Endothelial cell of umbilical vein (primary cell): ENCODE measurements around the gene IL6R.

Experiments
- CTCF ChIP-seq, 2 donors: IDR thresholded peaks; 1 replicate in 1 of 2; 2 replicates in 1 of 2; pipeline ENCODE4 v1.5.1; 2011; ENCODE audit warnings: low read length in 2 of 2, mild to moderate bottlenecking in 2 of 2, moderate library complexity in 2 of 2, control low read depth in 1 of 2, inconsistent platforms in 1 of 2, low read depth in 1 of 2; ENCODE audit not compliant: insufficient read depth in 1 of 2; ENCODE audit errors: extremely low read depth in 1 of 2
- EZH2 ChIP-seq: IDR thresholded peaks from 2 replicates; pipeline ENCODE4 v1.6.1; 2012; ENCODE audit warnings: borderline replicate concordance, low read depth, mild to moderate bottlenecking, moderate library complexity, low read length, inconsistent platforms; ENCODE audit not compliant: severe bottlenecking
- GATA2 ChIP-seq: IDR thresholded peaks from 2 replicates; pipeline ENCODE4 v1.7.0; 2011; ENCODE audit warnings: low read depth, mild to moderate bottlenecking, moderate library complexity, mixed read lengths, low read length; ENCODE audit not compliant: insufficient read length, insufficient read depth
- POLR2A ChIP-seq: IDR thresholded peaks from 2 replicates; pipeline ENCODE4 v1.6.1; 2012; ENCODE audit warnings: low read depth, mild to moderate bottlenecking, control low read depth, low read length
- POLR2AphosphoS5 ChIP-seq: IDR thresholded peaks from 2 replicates; pipeline ENCODE4 v1.6.1; 2012; ENCODE audit warnings: low read depth, mild to moderate bottlenecking, control low read depth, low read length, moderate library complexity; ENCODE audit not compliant: insufficient read depth

- TF ChIP-seq CTCF (IDR thresholded peaks at IDR 0.05; ENCODE audit: extremely low read depth in 1 of 2, insufficient read depth in 1 of 2, low read depth in 1 of 2, low read length in 2 of 2) (no peak), POLR2A (no peak), GATA2 (no peak), EZH2 (no peak), POLR2AphosphoS5 (no peak)
Measured at GRCh38 chr1:154446789-154447188, 41.6 kb downstream of the IL6R start.
